Suprapubic skin (tissue), 4 donors: ENCODE data around the gene GRIA2.

Experiments
- POLR2A ChIP-seq, 2 donors: fragments of 450-650 bp; IDR thresholded peaks; one replicate each; pipeline ENCODE4 v1.6.1; 2017; ENCODE audit warnings: antibody characterized with exemption in 2 of 2, mild to moderate bottlenecking in 2 of 2, moderate library complexity in 2 of 2
- POLR2AphosphoS5 ChIP-seq, 3 donors: sonication (generic); formaldehyde crosslinking; IDR thresholded peaks; one replicate each; pipeline ENCODE4 v1.6.1; 2017; ENCODE audit warnings: antibody characterized with exemption in 3 of 3
- TF ChIP-seq, protein P1 (sequence below), 2 donors: fragments of 200-600 bp in 1 of 2; fragments of 450-650 bp in 1 of 2; sonication (generic) in 1 of 2; IDR thresholded peaks; one replicate each; pipeline ENCODE4 v1.5.1; 2016 to 2019; ENCODE audit warnings: antibody characterized with exemption in 2 of 2, mild to moderate bottlenecking in 1 of 2, moderate library complexity in 1 of 2

- TF ChIP-seq, protein P1, sequence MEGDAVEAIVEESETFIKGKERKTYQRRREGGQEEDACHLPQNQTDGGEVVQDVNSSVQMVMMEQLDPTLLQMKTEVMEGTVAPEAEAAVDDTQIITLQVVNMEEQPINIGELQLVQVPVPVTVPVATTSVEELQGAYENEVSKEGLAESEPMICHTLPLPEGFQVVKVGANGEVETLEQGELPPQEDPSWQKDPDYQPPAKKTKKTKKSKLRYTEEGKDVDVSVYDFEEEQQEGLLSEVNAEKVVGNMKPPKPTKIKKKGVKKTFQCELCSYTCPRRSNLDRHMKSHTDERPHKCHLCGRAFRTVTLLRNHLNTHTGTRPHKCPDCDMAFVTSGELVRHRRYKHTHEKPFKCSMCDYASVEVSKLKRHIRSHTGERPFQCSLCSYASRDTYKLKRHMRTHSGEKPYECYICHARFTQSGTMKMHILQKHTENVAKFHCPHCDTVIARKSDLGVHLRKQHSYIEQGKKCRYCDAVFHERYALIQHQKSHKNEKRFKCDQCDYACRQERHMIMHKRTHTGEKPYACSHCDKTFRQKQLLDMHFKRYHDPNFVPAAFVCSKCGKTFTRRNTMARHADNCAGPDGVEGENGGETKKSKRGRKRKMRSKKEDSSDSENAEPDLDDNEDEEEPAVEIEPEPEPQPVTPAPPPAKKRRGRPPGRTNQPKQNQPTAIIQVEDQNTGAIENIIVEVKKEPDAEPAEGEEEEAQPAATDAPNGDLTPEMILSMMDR (IDR thresholded peaks at IDR 0.05) = no peak
- no peak for TF ChIP-seq POLR2A (IDR thresholded peaks at IDR 0.05)
- TF ChIP-seq POLR2AphosphoS5 (IDR thresholded peaks at IDR 0.05) = no peak
These were observed 66.9 kb downstream of the GRIA2 start for GRCh38 chr4:157287445-157287844.
